Thoracic aorta (tissue), 2 donors: ENCODE data around the gene FBLN7. TPM values are rescaled to one million over a fixed set of nuclear protein-coding genes. Genes with fewer than 3 reads are reported as not detected.
"Not testable (repeated sequence)": the region's sequence is repeated elsewhere in the genome, so short reads cannot be mapped to it uniquely, and the experiment has no call there.

Source experiments
- ATAC-seq: fragments of 150-250 bp; one replicate; pipeline ENCODE4 v1.8.0; 2017; ENCODE audit warnings: low read depth; ENCODE audit not compliant: insufficient number of reproducible peaks, low FRiP score
- DNase-seq: peaks from one replicate; pipeline ENCODE4 v3.0.0-alpha.2; 2020; ENCODE audit warnings: low spot score
- H3K27ac ChIP-seq, 2 donors: fragments of 200-600 bp; sonication (generic); 1 replicate in 1 of 2; 2 replicates in 1 of 2; pipeline ENCODE4 v1.5.1; 2016; ENCODE audit warnings: mild to moderate bottlenecking in 2 of 2, moderate library complexity in 2 of 2
- H3K27me3 ChIP-seq: fragments of 200-600 bp; sonication (generic); replicated peaks from 2 replicates; pipeline ENCODE4 v1.6.0; 2016; ENCODE audit warnings: mild to moderate bottlenecking; ENCODE audit not compliant: insufficient read depth
- H3K36me3 ChIP-seq: fragments of 200-600 bp; sonication (generic); one replicate; pipeline ENCODE4 v1.5.1; 2016
- H3K4me1 ChIP-seq, 2 donors: fragments of 200-600 bp; sonication (generic); 1 replicate in 1 of 2; 2 replicates in 1 of 2; pipeline versions ENCODE4 v1.5.1 to v1.6.0; 2016; ENCODE audit warnings: low read depth in 2 of 2, mild to moderate bottlenecking in 1 of 2; ENCODE audit not compliant: control insufficient read depth in 1 of 2
- H3K4me3 ChIP-seq: fragments of 200-600 bp; sonication (generic); 2 replicates; pipeline ENCODE4 v1.5.1; 2016; ENCODE audit warnings: mild to moderate bottlenecking
- H3K9me3 ChIP-seq: fragments of 200-600 bp; sonication (generic); 2 replicates; pipeline ENCODE4 v1.5.1; 2016
- total RNA-seq, 2 donors: library from RNA; depleted of rRNA; stranded (reverse); fragments of >200 nt; gene quantifications; one replicate each; pipeline versions ENCODE4 v1.1.0 to v1.2.3, GENCODE V29; 2016
- TF ChIP-seq, protein P1 (sequence below): fragments of 200-600 bp; sonication (generic); IDR thresholded peaks from one replicate; pipeline ENCODE4 v1.5.1; 2019; ENCODE audit warnings: antibody characterized with exemption

The FBLN7 gene
- total RNA-seq, 2 donors from 2014 or later = 5.1 to 15.6 TPM

DNA sequence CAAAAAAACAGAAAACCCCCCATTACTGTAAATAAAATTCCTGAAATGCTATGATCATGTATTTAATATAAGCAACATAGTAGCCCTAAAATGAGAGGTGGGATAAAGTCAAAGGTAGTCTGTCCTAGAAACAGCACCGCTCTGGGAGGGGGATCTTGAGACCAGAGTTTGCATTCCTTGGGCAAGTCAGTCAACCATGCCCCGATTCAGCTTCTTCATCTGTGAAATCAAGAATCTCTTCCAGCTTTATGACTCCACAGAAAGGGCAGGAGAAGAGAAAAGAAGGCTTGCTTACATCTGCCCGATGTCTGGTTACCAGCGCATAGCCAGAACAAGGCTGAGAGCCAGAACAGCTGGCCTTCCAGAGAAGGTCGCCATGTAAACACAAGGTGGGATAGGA is 2.1 kb upstream of the FBLN7 start:
- TF ChIP-seq, protein P1, sequence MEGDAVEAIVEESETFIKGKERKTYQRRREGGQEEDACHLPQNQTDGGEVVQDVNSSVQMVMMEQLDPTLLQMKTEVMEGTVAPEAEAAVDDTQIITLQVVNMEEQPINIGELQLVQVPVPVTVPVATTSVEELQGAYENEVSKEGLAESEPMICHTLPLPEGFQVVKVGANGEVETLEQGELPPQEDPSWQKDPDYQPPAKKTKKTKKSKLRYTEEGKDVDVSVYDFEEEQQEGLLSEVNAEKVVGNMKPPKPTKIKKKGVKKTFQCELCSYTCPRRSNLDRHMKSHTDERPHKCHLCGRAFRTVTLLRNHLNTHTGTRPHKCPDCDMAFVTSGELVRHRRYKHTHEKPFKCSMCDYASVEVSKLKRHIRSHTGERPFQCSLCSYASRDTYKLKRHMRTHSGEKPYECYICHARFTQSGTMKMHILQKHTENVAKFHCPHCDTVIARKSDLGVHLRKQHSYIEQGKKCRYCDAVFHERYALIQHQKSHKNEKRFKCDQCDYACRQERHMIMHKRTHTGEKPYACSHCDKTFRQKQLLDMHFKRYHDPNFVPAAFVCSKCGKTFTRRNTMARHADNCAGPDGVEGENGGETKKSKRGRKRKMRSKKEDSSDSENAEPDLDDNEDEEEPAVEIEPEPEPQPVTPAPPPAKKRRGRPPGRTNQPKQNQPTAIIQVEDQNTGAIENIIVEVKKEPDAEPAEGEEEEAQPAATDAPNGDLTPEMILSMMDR = no peak
- DNase-seq (no peak), ATAC-seq (no peak)
- H3K4me1 ChIP-seq = peaks cover 0 to 8% of the 10 kb centered on the region in 2 donors
- no peak overlapping the region for H3K4me3 ChIP-seq
- H3K9me3 ChIP-seq = peaks cover 3% of the 10 kb centered on the region
- no peak overlapping the region for H3K27ac ChIP-seq
- H3K36me3 ChIP-seq = no peaks in the 10 kb centered on the region
- H3K27me3 ChIP-seq = no peaks in the 10 kb centered on the region

GRCh38 chr2:112137516-112138158 is 548 bp upstream of the FBLN7 start:
- no peak for DNase-seq
- peaks cover 0 to 8% of the 10 kb centered on the region in 2 donors for H3K4me1 ChIP-seq
- H3K4me3 ChIP-seq = peak overlapping the region; percentile 82
- TF ChIP-seq, protein P1 = no peak
- H3K9me3 ChIP-seq = peaks cover 1% of the 10 kb centered on the region
- no peaks in the 10 kb centered on the region for H3K36me3 ChIP-seq
- H3K27ac ChIP-seq = peak overlapping the region in 1 of 2 donors; percentile 41
- no peak for ATAC-seq
- H3K27me3 ChIP-seq = no peaks in the 10 kb centered on the region

GRCh38 chr2:112139033-112139614 is 939 bp downstream of the FBLN7 start:
- ATAC-seq, DNase-seq, H3K27me3 ChIP-seq, H3K27ac ChIP-seq, H3K36me3 ChIP-seq, H3K9me3 ChIP-seq: not testable (repeated sequence)
- peaks cover 0 to 15% of the 10 kb centered on the region in 2 donors for H3K4me1 ChIP-seq
- H3K4me3 ChIP-seq = peak overlapping the region; percentile 82

DNA sequence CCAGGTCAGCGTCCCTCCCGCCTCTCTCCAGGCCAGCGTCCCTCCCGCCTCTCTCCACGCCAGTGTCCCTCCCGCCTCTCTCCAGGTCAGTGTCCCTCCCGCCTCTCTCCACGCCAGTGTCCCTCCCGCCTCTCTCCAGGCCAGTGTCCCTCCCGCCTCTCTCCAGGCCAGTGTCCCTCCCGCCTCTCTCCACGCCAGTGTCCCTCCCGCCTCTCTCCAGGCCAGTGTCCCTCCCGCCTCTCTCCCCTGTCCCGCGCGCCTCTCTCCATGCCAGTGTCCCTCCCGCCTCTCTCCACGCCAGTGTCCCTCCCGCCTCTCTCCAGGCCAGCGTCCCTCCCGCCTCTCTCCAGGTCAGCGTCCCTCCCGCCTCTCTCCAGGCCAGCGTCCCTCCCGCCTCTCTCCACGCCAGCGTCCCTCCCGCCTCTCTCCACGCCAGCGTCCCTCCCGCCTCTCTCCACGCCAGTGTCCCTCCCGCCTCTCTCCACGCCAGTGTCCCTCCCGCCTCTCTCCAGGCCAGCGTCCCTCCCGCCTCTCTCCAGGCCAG is 1.5 kb downstream of the FBLN7 start:
- not testable (repeated sequence) for H3K9me3 ChIP-seq, H3K27ac ChIP-seq, DNase-seq, H3K36me3 ChIP-seq, ATAC-seq, H3K27me3 ChIP-seq
- peaks cover 0 to 15% of the 10 kb centered on the region in 2 donors for H3K4me1 ChIP-seq
- H3K4me3 ChIP-seq = peak overlapping the region; percentile 59

DNA sequence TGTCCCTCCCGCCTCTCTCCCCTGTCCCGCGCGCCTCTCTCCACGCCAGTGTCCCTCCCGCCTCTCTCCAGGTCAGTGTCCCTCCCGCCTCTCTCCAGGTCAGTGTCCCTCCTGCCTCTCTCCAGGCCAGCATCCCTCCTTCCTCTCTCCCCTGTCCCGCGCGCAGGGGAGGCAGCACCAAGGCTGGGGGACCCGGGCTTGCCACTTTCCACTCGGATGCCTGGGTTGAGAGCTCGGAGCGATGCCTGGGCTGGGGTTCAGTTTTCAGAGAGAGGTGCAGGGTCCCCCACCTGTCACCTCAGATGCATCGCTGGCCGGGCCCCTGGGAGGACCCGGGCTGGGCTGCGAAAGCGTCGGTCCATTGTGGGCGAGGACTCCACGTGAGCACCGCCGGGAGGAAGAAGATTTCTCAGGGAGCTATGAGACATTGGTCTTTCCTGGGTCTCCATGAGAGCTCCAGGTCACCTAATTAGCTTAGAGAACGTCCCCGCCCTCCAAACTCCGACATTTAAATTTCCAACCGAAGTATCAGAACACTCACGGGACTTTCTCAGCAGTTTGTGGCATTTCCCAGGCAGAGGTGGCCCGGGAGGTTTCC is 2.1 kb downstream of the FBLN7 start:
- H3K4me1 ChIP-seq = peaks cover 0 to 15% of the 10 kb centered on the region in 2 donors
- DNase-seq = no peak
- H3K27ac ChIP-seq = no peak overlapping the region
- peak overlapping the region; percentile 59 for H3K4me3 ChIP-seq
- TF ChIP-seq, protein P1 = no peak
- H3K36me3 ChIP-seq = no peaks in the 10 kb centered on the region
- no peak for ATAC-seq
- no peaks in the 10 kb centered on the region for H3K27me3 ChIP-seq
- no peaks in the 10 kb centered on the region for H3K9me3 ChIP-seq
